Nephron progenitor cell (in vitro differentiated cells): ENCODE results near the gene BACH1.
A peak's percentile ranks its signal among the peaks of the same experiment; 100 is the strongest.
"Not testable (repeated sequence)": the region's sequence is repeated elsewhere in the genome, so short reads cannot be mapped to it uniquely, and the experiment has no call there.

Experiments
- DNase-seq: peaks from one replicate; pipeline ENCODE4 v3.0.0; 2021
- H3K27ac Mint-ChIP-seq: 2 replicates; pipeline ENCODE4 v1.8.0; 2021; ENCODE audit warnings: mild to moderate bottlenecking, moderate library complexity, mixed read lengths
- H3K27me3 Mint-ChIP-seq: 2 replicates; pipeline ENCODE4 v1.8.0; 2021; ENCODE audit warnings: mild to moderate bottlenecking, low read depth, mixed read lengths; ENCODE audit not compliant: poor library complexity
- H3K36me3 Mint-ChIP-seq: 2 replicates; pipeline ENCODE4 v1.8.0; 2021; ENCODE audit warnings: low read depth, mixed read lengths
- H3K4me1 Mint-ChIP-seq: 2 replicates; pipeline ENCODE4 v1.8.0; 2021; ENCODE audit warnings: mixed read lengths
- H3K4me3 Mint-ChIP-seq: 2 replicates; pipeline ENCODE4 v1.8.0; 2021; ENCODE audit warnings: mild to moderate bottlenecking, moderate library complexity, mixed read lengths
- H3K9me3 Mint-ChIP-seq: 2 replicates; pipeline ENCODE4 v1.8.0; 2021; ENCODE audit warnings: mild to moderate bottlenecking, moderate library complexity, mixed read lengths
- CTCF ChIP-seq: fragments of 200-600 bp; sonication (generic); IDR thresholded peaks from 2 replicates; pipeline ENCODE4 v1.5.0; 2021; ENCODE audit warnings: antibody characterized with exemption

The BACH1 gene

GRCh38 chr21:29346771-29347170, 48.0 kb downstream of the BACH1 start:
- H3K4me3 Mint-ChIP-seq, result no peak overlapping the region
- no peaks in the 10 kb centered on the region for H3K9me3 Mint-ChIP-seq
- H3K27me3 Mint-ChIP-seq, result no peaks in the 10 kb centered on the region
- peak overlapping the region; percentile 86 for H3K27ac Mint-ChIP-seq
- peaks cover 17% of the 10 kb centered on the region for H3K4me1 Mint-ChIP-seq
- TF ChIP-seq CTCF, result no peak
- no peak for DNase-seq
- H3K36me3 Mint-ChIP-seq, result peaks cover 38% of the 10 kb centered on the region

- Mint-ChIP-seq H3K4me1 (peaks cover 17% of the 10 kb centered on the region), H3K27ac (peak overlapping the region; percentile 86), H3K4me3 (no peak overlapping the region), H3K36me3 (peaks cover 35% of the 10 kb centered on the region), H3K9me3 (no peaks in the 10 kb centered on the region), H3K27me3 (no peaks in the 10 kb centered on the region)
- no peak for DNase-seq
- no peak for TF ChIP-seq CTCF
Observed at GRCh38 chr21:29347274-29347681, 48.6 kb downstream of the BACH1 start.

GRCh38 chr21:29349702-29350101, 51.0 kb downstream of the BACH1 start:
- H3K27me3 Mint-ChIP-seq, result no peaks in the 10 kb centered on the region
- peaks cover 45% of the 10 kb centered on the region for H3K36me3 Mint-ChIP-seq
- H3K9me3 Mint-ChIP-seq, result peaks cover 19% of the 10 kb centered on the region
- peaks cover 17% of the 10 kb centered on the region for H3K4me1 Mint-ChIP-seq
- H3K4me3 Mint-ChIP-seq, result no peak overlapping the region
- TF ChIP-seq CTCF, result no peak
- DNase-seq, result no peak
- peak overlapping the region; percentile 81 for H3K27ac Mint-ChIP-seq

- no peak for DNase-seq
Observed at GRCh38 chr21:29350246-29350779, 51.6 kb downstream of the BACH1 start.

GRCh38 chr21:29351691-29352090, 53.0 kb downstream of the BACH1 start:
- Mint-ChIP-seq H3K27ac (no peak overlapping the region), H3K9me3 (peaks cover 30% of the 10 kb centered on the region), H3K4me1 (peaks cover 12% of the 10 kb centered on the region), H3K4me3 (no peak overlapping the region), H3K27me3 (peaks cover 5% of the 10 kb centered on the region), H3K36me3 (peaks cover 55% of the 10 kb centered on the region)
- no peak for TF ChIP-seq CTCF
- DNase-seq, result no peak

More at GRCh38 chr21:29350246-29350779, 51.6 kb downstream of the BACH1 start:
- Mint-ChIP-seq H3K27ac (peak overlapping the region; percentile 81), H3K4me3 (no peak overlapping the region), H3K4me1 (peaks cover 17% of the 10 kb centered on the region), H3K9me3 (peaks cover 25% of the 10 kb centered on the region), H3K36me3 (peaks cover 50% of the 10 kb centered on the region), H3K27me3 (no peaks in the 10 kb centered on the region)
- TF ChIP-seq CTCF, result no peak

GRCh38 chr21:29355043-29355710, 56.5 kb downstream of the BACH1 start:
- Mint-ChIP-seq H3K9me3 (peaks cover 30% of the 10 kb centered on the region), H3K36me3 (peaks cover 69% of the 10 kb centered on the region)
- H3K4me1 Mint-ChIP-seq, H3K27me3 Mint-ChIP-seq, H3K27ac Mint-ChIP-seq, DNase-seq, H3K4me3 Mint-ChIP-seq: not testable (repeated sequence)

GRCh38 chr21:29356291-29356690, 57.6 kb downstream of the BACH1 start:
- H3K4me3 Mint-ChIP-seq, H3K27me3 Mint-ChIP-seq: not testable (repeated sequence)

GRCh38 chr21:29356810-29357209, 58.1 kb downstream of the BACH1 start:
- not testable (repeated sequence) for DNase-seq, H3K4me3 Mint-ChIP-seq, H3K27ac Mint-ChIP-seq, H3K4me1 Mint-ChIP-seq, H3K27me3 Mint-ChIP-seq
- peaks cover 66% of the 10 kb centered on the region for H3K36me3 Mint-ChIP-seq
- H3K9me3 Mint-ChIP-seq, result peaks cover 30% of the 10 kb centered on the region

More at GRCh38 chr21:29356291-29356690, 57.6 kb downstream of the BACH1 start:
- not testable (repeated sequence) for H3K4me1 Mint-ChIP-seq, H3K27ac Mint-ChIP-seq, DNase-seq
- Mint-ChIP-seq H3K36me3 (peaks cover 67% of the 10 kb centered on the region), H3K9me3 (peaks cover 30% of the 10 kb centered on the region)
